H1 (cell line): ENCODE data around the gene LPP. TPM values are rescaled to one million over a fixed set of nuclear protein-coding genes. Genes with fewer than 3 reads are reported as not detected.

Experiments
- CTCF ChIA-PET: fragments of 300-600 bp; sonication (Branson Sonifier 250); formaldehyde crosslinking; loops from one replicate; lab custom pipeline; 2021; ENCODE audit not compliant: partially characterized antibody; lab: Charles Lee
- POLR2A ChIA-PET: fragments of 300-600 bp; sonication (Branson Sonifier 250); formaldehyde crosslinking; loops from one replicate; lab custom pipeline; 2021; ENCODE audit warnings: inconsistent platforms; ENCODE audit not compliant: partially characterized antibody; lab: Charles Lee
- DNase-seq, 2 experiments: peaks; one replicate each; pipeline versions ENCODE4 v3.0.0 to v3.0.0-alpha.2; 2010 to 2022; ENCODE audit warnings: low spot score in 2 of 2, low read depth in 1 of 2, mixed read lengths in 1 of 2
- FAIRE-seq: peaks from 2 replicates; lab custom pipeline; 2011; peaks lifted over from hg19 to GRCh38; lab: Jason Lieb, UNC
- H2AFZ ChIP-seq: 2 replicates; pipeline ENCODE4 v1.8.1; 2012; ENCODE audit warnings: low read length, inconsistent platforms
- H2AK5ac ChIP-seq: 2 replicates; pipeline ENCODE4 v1.6.1; 2013; ENCODE audit warnings: low read depth, low read length
- H2BK120ac ChIP-seq: replicated peaks from 2 replicates; pipeline ENCODE3; 2013; ENCODE audit warnings: low read depth, low read length, inconsistent platforms
- H2BK12ac ChIP-seq: 2 replicates; pipeline ENCODE4 v1.6.1; 2013; ENCODE audit warnings: low read depth, low read length
- H2BK15ac ChIP-seq: 2 replicates; pipeline ENCODE4 v1.6.1; 2013; ENCODE audit warnings: low read length
- H2BK20ac ChIP-seq: 2 replicates; pipeline ENCODE4 v1.6.1; 2013; ENCODE audit warnings: low read length
- H2BK5ac ChIP-seq: 2 replicates; pipeline ENCODE4 v1.6.1; 2013; ENCODE audit warnings: low read depth, low read length
- H3K14ac ChIP-seq: 2 replicates; pipeline ENCODE4 v1.6.1; 2013; ENCODE audit warnings: inconsistent platforms; ENCODE audit not compliant: insufficient read length
- H3K18ac ChIP-seq: 2 replicates; pipeline ENCODE4 v1.6.1; 2013; ENCODE audit warnings: low read length; ENCODE audit errors: extremely low read depth
- H3K23ac ChIP-seq: 2 replicates; pipeline ENCODE4 v1.6.1; 2013; ENCODE audit warnings: inconsistent platforms; ENCODE audit not compliant: insufficient read length
- H3K23me2 ChIP-seq: 2 replicates; pipeline ENCODE4 v1.6.1; 2013; ENCODE audit warnings: low read depth, low read length
- H3K27ac ChIP-seq: 2 replicates; pipeline ENCODE4 v1.6.1; 2011; ENCODE audit warnings: low read depth, low read length, inconsistent platforms
- H3K27me3 ChIP-seq, 4 experiments: replicated peaks in 1 of 4; 1 replicate in 1 of 4; 2 replicates in 3 of 4; pipeline versions ENCODE4 v1.6.1 to v1.8.1; 2011 to 2013; ENCODE audit warnings: low read length in 3 of 4, mild to moderate bottlenecking in 3 of 4, inconsistent platforms in 2 of 4, mixed read lengths in 2 of 4, moderate library complexity in 1 of 4; ENCODE audit not compliant: control insufficient read depth in 3 of 4, insufficient read depth in 3 of 4; ENCODE audit errors: extremely low read depth in 1 of 4
- H3K36me3 ChIP-seq, 4 experiments: 2 replicates each; pipeline versions ENCODE4 v1.6.1 to v1.8.1; 2011 to 2013; ENCODE audit warnings: mild to moderate bottlenecking in 4 of 4, low read length in 3 of 4, moderate library complexity in 2 of 4, control low read depth in 1 of 4, inconsistent platforms in 1 of 4; ENCODE audit not compliant: insufficient read depth in 4 of 4, control insufficient read depth in 2 of 4
- H3K4ac ChIP-seq: replicated peaks from 2 replicates; pipeline ENCODE3; 2013; ENCODE audit warnings: low read length, low read depth, mixed read lengths, inconsistent platforms; ENCODE audit not compliant: insufficient read length
- H3K4me1 ChIP-seq, 4 experiments: replicated peaks in 1 of 4; 1 replicate in 1 of 4; 2 replicates in 3 of 4; pipeline versions ENCODE4 v1.6.1 to v1.8.1; 2011 to 2013; ENCODE audit warnings: low read length in 3 of 4, inconsistent platforms in 2 of 4, mixed read lengths in 1 of 4; ENCODE audit not compliant: insufficient read depth in 4 of 4, control insufficient read depth in 3 of 4
- H3K4me2 ChIP-seq, 2 experiments: 2 replicates each; pipeline versions ENCODE4 v1.6.1 to v1.8.1; 2011 to 2013; ENCODE audit warnings: low read depth in 2 of 2, low read length in 2 of 2, control low read depth in 1 of 2, inconsistent platforms in 1 of 2, mild to moderate bottlenecking in 1 of 2; ENCODE audit not compliant: insufficient read depth in 1 of 2
- H3K4me3 ChIP-seq, 4 experiments: fragments of 200-600, 300-600 bp in 1 of 4; sonication (generic), shearing (Covaris generic), sonication (Bioruptor Twin) in 1 of 4; 2 replicates each; pipeline versions ENCODE4 v1.5.1 to v1.8.1; 2011 to 2016; ENCODE audit warnings: low read length in 4 of 4, low read depth in 3 of 4, control low read depth in 2 of 4, inconsistent platforms in 2 of 4, mild to moderate bottlenecking in 2 of 4, mixed read lengths in 1 of 4, moderate library complexity in 1 of 4; ENCODE audit not compliant: insufficient read depth in 2 of 4; ENCODE audit errors: extremely low read depth in 1 of 4
- H3K56ac ChIP-seq: replicated peaks from 2 replicates; pipeline ENCODE3; 2013; ENCODE audit warnings: low read depth, mild to moderate bottlenecking, mixed read lengths, low read length, inconsistent platforms; ENCODE audit not compliant: insufficient read length
- H3K79me1 ChIP-seq: 2 replicates; pipeline ENCODE4 v1.6.1; 2013; ENCODE audit warnings: low read depth, low read length, control low read depth
- H3K79me2 ChIP-seq, 2 experiments: 2 replicates each; pipeline versions ENCODE4 v1.6.1 to v1.8.1; 2012 to 2013; ENCODE audit warnings: low read length in 2 of 2, mild to moderate bottlenecking in 2 of 2, inconsistent platforms in 1 of 2; ENCODE audit not compliant: insufficient read depth in 2 of 2, control insufficient read depth in 1 of 2
- H3K9ac ChIP-seq, 4 experiments: replicated peaks in 1 of 4; 1 replicate in 1 of 4; 2 replicates in 3 of 4; pipeline versions ENCODE4 v1.6.1 to v1.8.1; 2011 to 2013; ENCODE audit warnings: low read depth in 3 of 4, low read length in 3 of 4, control low read depth in 2 of 4, mild to moderate bottlenecking in 2 of 4, moderate library complexity in 2 of 4, inconsistent platforms in 1 of 4; ENCODE audit errors: extremely low read depth in 1 of 4
- H3K9me3 ChIP-seq, 2 experiments: 2 replicates each; pipeline versions ENCODE4 v1.6.1 to v1.8.1; 2012 to 2013; ENCODE audit warnings: mild to moderate bottlenecking in 2 of 2, moderate library complexity in 2 of 2, control low read depth in 1 of 2, inconsistent platforms in 1 of 2, low read depth in 1 of 2, low read length in 1 of 2, mixed read lengths in 1 of 2; ENCODE audit not compliant: insufficient read depth in 2 of 2
- H4K20me1 ChIP-seq, 2 experiments: replicated peaks in 1 of 2; 2 replicates each; pipeline versions ENCODE3 to v1.8.1; 2011 to 2013; ENCODE audit warnings: inconsistent platforms in 2 of 2, low read length in 2 of 2, mild to moderate bottlenecking in 1 of 2; ENCODE audit not compliant: insufficient read depth in 2 of 2, control insufficient read depth in 1 of 2
- H4K5ac ChIP-seq: 2 replicates; pipeline ENCODE4 v1.6.1; 2013; ENCODE audit warnings: low read length, low read depth, mixed read lengths, inconsistent platforms; ENCODE audit not compliant: insufficient read length
- H4K8ac ChIP-seq: 2 replicates; pipeline ENCODE4 v1.8.0; 2013; ENCODE audit warnings: mild to moderate bottlenecking, moderate library complexity, low read length, inconsistent platforms; ENCODE audit not compliant: insufficient read depth; ENCODE audit errors: extremely low read depth
- H4K91ac ChIP-seq: replicated peaks from 2 replicates; pipeline ENCODE3; 2013; ENCODE audit warnings: low read length, mixed read lengths, inconsistent platforms; ENCODE audit not compliant: insufficient read length
- ATF2 ChIP-seq: IDR thresholded peaks from 2 replicates; pipeline ENCODE4 v1.6.1; 2012; ENCODE audit warnings: low read length, inconsistent platforms
- HDAC2 ChIP-seq, 2 experiments: fragments of 300-600 bp in 1 of 2; sonication (generic) in 1 of 2; IDR thresholded peaks; 2 replicates each; pipeline ENCODE4 v1.6.1; 2011 to 2012; ENCODE audit warnings: low read depth in 2 of 2, low read length in 2 of 2, mild to moderate bottlenecking in 2 of 2, moderate library complexity in 2 of 2, borderline replicate concordance in 1 of 2, inconsistent platforms in 1 of 2
- KDM1A ChIP-seq: fragments of 200-600, 300-600 bp; sonication (generic); IDR thresholded peaks from 2 replicates; pipeline ENCODE4 v1.7.1; 2016; ENCODE audit warnings: mild to moderate bottlenecking, low read length, borderline replicate concordance
- SAP30 ChIP-seq: fragments of 300-600 bp; sonication (generic); IDR thresholded peaks from 2 replicates; pipeline ENCODE4 v1.7.1; 2012; ENCODE audit warnings: low read length, moderate library complexity, mild to moderate bottlenecking, inconsistent platforms; ENCODE audit not compliant: insufficient read depth, insufficient replicate concordance
- SIN3A ChIP-seq, 2 experiments: IDR thresholded peaks in 1 of 2; conservative IDR thresholded peaks in 1 of 2; 2 replicates each; pipeline ENCODE4 v1.6.1; 2011 to 2012; ENCODE audit warnings: low read length in 2 of 2, improper control_type of control experiment in 1 of 2, low read depth in 1 of 2, mild to moderate bottlenecking in 1 of 2
- SP4 ChIP-seq: IDR thresholded peaks from 2 replicates; pipeline ENCODE4 v1.6.1; 2012; ENCODE audit warnings: low read length, inconsistent platforms
- SUZ12 ChIP-seq: fragments of 200-600 bp; sonication (generic); IDR thresholded peaks from 2 replicates; pipeline ENCODE4 v1.6.1; 2012; ENCODE audit warnings: mild to moderate bottlenecking, inconsistent platforms, low read length, moderate library complexity, mixed read lengths
- WGBS, 2 experiments: shearing (Covaris generic) in 1 of 2; methylation state at CpG; one replicate each; pipeline versions ENCODE4 v1.1.6 to v1.1.7; 2013 to 2015; ENCODE audit warnings: low lambda C conversion rate in 2 of 2, mixed read lengths in 2 of 2, inconsistent platforms in 1 of 2, low coverage in 1 of 2, missing lambda C conversion rate in 1 of 2; ENCODE audit not compliant: insufficient replicate concordance in 2 of 2, insufficient coverage in 1 of 2, insufficient read length in 1 of 2; ENCODE audit errors: extremely low coverage in 1 of 2, missing lambda C conversion rate in 1 of 2; 5-methylcytosine and 5-hydroxymethylcytosine counted together
- polyA plus RNA-seq, 7 experiments: library from polyadenylated mRNA; depleted of rRNA in 3 of 7; stranded (reverse) in 5 of 7; unstranded in 2 of 7; fragments of >200 nt in 5 of 7; fragments of 200-250 nt in 2 of 7; gene quantifications; 1 replicate in 5 of 7; 2 replicates in 1 of 7; 4 replicates in 1 of 7; pipeline versions ENCODE4 v1.2.1 to v1.2.3, GENCODE V29; 2011 to 2013; ENCODE audit warnings: missing spikeins in 2 of 7, mixed read lengths in 2 of 7
- total RNA-seq: library from RNA; stranded (reverse); fragmentation: NEBNext Ultra II Directional; extraction: Animal tissue kit (Norgen Biotek cat#: 25700); gene quantifications from 2 replicates; pipeline ENCODE4 v1.2.1, GENCODE V29; 2021

Gene LPP
- total and polyA plus RNA-seq, 2 of the 8 experiments (the other 6 are each of a cell fraction or from before 2014, with no cell fraction given), result 10.0 to 53.3 TPM

- Histone ChIP-seq H2BK5ac (no peak overlapping the region), H3K9ac (no peak overlapping the region), H4K8ac (no peak overlapping the region)
- TF ChIP-seq SP4 (no peak), KDM1A (no peak), ATF2 (no peak), SUZ12 (no peak), HDAC2 (IDR thresholded peaks at IDR 0.05; ENCODE audit: borderline replicate concordance in 1 of 2, low read depth in 2 of 2, low read length in 2 of 2) (no peak), SIN3A (conservative IDR thresholded peaks at IDR 0.05 in 1 of 2, IDR thresholded peaks at IDR 0.05 in 1 of 2; ENCODE audit: low read depth in 1 of 2, low read length in 2 of 2) (no peak), SAP30 (no peak)
- TF ChIP-seq, all 59 proteins: peak for 0
- DNase-seq, result no peak
- Histone ChIP-seq H3K27me3 (no peaks in the 10 kb centered on the region), H3K4me2 (no peak overlapping the region), H3K14ac (no peak overlapping the region), H3K27ac (no peak overlapping the region), H2BK20ac (no peak overlapping the region), H3K4me1 (peaks cover 0 to 8% (median 4%) of the 10 kb centered on the region in 4 experiments; a peak in 3 of 7 replicates), H3K4ac (no peak overlapping the region), H3K4me3 (no peak overlapping the region), H4K91ac (no peak overlapping the region), H2BK120ac (no peak overlapping the region), H2AFZ (no peak overlapping the region), H3K79me2 (peaks cover 3 to 43% of the 10 kb centered on the region in 2 experiments; a peak in 2 of 4 replicates), H3K23me2 (no peaks in the 10 kb centered on the region), H2AK5ac (no peak overlapping the region), H4K5ac (no peak overlapping the region), H3K56ac (no peak overlapping the region), H3K9me3 (no peaks in the 10 kb centered on the region), H3K36me3 (no peaks in the 10 kb centered on the region; a peak in 1 of 8 replicates), H3K23ac (no peak overlapping the region), H3K18ac (no peak overlapping the region), H2BK12ac (no peak overlapping the region), H4K20me1 (no peaks in the 10 kb centered on the region), H2BK15ac (no peak overlapping the region), H3K79me1 (peaks cover 6% of the 10 kb centered on the region; the same call in 1 of the 2 replicates)
- ChIA-PET POLR2A (no interaction called here), CTCF (interaction anchor here (1.5 kb wide), 1 partner anchor 15 kb away, joined by 4 read pairs; no protein-coding TSS in a partner anchor)
- WGBS, 2 experiments, result 91% methylated on average over 6 of the region's 6 CpGs; no CpG with 5 or more reads in 1 of the 2 experiments
- FAIRE-seq, result no peak
These were observed 66.3 kb downstream of the LPP start for GRCh38 chr3:188220097-188220788.
